Stimulated activated CD4-positive, alpha-beta T cell treated with anti-CD3 and anti-CD28 coated beads, Interleukin-1b, Interleukin-23, amount 100 ng/mL, for 4 hours (primary cell): ENCODE results near the gene ZNF280A.

ENCODE experiments used
- DNase-seq, 2 donors: peaks; one replicate each; pipeline ENCODE4 v3.0.0-alpha.2; 2020; ENCODE audit warnings: low read depth in 2 of 2

Gene ZNF280A

GRCh38 chr22:22520020-22520656, at the start of gene ZNF280A:
Gene ZNF280A (minus strand): TSS chr22:22520270. CDS start chr22:22515630, 4,640 bp downstream.
- no peak for DNase-seq

- DNase-seq = no peak
Observed at GRCh38 chr22:22569218-22569617, 49.1 kb upstream of the ZNF280A start.

- no peak for DNase-seq
Observed at GRCh38 chr22:22565981-22566380, 45.9 kb upstream of the ZNF280A start.

- peak; percentile 39 to 62 for DNase-seq
Observed at GRCh38 chr22:22558972-22559603, 39.0 kb upstream of the ZNF280A start, which contains the start of gene PRAME. Gene PRAME (minus strand): TSS chr22:22559265. CDS start chr22:22556832, 2,433 bp downstream.

- DNase-seq = no peak
Observed at GRCh38 chr22:22558071-22558971, 38.3 kb upstream of the ZNF280A start.

- DNase-seq = no peak
Observed at GRCh38 chr22:22556995-22557925, 37.2 kb upstream of the ZNF280A start.

GRCh38 chr22:22556578-22556977, 36.5 kb upstream of the ZNF280A start:
- no peak for DNase-seq

GRCh38 chr22:22555596-22555995, 35.5 kb upstream of the ZNF280A start:
- no peak for DNase-seq

GRCh38 chr22:22554587-22555284, 34.7 kb upstream of the ZNF280A start:
- DNase-seq = no peak

- no peak for DNase-seq
Observed at GRCh38 chr22:22553735-22554586, 33.9 kb upstream of the ZNF280A start.

GRCh38 chr22:22553141-22553540, 33.1 kb upstream of the ZNF280A start:
- DNase-seq = no peak

GRCh38 chr22:22552630-22553029, 32.6 kb upstream of the ZNF280A start:
- DNase-seq = no peak

GRCh38 chr22:22550789-22551434, 30.8 kb upstream of the ZNF280A start:
- no peak for DNase-seq

GRCh38 chr22:22548910-22549309, 28.8 kb upstream of the ZNF280A start:
- DNase-seq = no peak

- no peak for DNase-seq
Observed at GRCh38 chr22:22548317-22548716, 28.2 kb upstream of the ZNF280A start.

- DNase-seq = no peak
Observed at GRCh38 chr22:22547692-22548300, 27.7 kb upstream of the ZNF280A start.

GRCh38 chr22:22547226-22547625, 27.2 kb upstream of the ZNF280A start:
- no peak for DNase-seq

- DNase-seq = no peak
Observed at GRCh38 chr22:22546490-22546889, 26.4 kb upstream of the ZNF280A start.

GRCh38 chr22:22545084-22545483, 25.0 kb upstream of the ZNF280A start:
- DNase-seq = no peak
